ENCODE measurements around the gene MED16. TPM values are rescaled to one million over a fixed set of nuclear protein-coding genes. Genes with fewer than 3 reads are reported as not detected.

Gene MED16
- total RNA-seq, 1 donor from 2014 or later, result 55.7 TPM

DNA sequence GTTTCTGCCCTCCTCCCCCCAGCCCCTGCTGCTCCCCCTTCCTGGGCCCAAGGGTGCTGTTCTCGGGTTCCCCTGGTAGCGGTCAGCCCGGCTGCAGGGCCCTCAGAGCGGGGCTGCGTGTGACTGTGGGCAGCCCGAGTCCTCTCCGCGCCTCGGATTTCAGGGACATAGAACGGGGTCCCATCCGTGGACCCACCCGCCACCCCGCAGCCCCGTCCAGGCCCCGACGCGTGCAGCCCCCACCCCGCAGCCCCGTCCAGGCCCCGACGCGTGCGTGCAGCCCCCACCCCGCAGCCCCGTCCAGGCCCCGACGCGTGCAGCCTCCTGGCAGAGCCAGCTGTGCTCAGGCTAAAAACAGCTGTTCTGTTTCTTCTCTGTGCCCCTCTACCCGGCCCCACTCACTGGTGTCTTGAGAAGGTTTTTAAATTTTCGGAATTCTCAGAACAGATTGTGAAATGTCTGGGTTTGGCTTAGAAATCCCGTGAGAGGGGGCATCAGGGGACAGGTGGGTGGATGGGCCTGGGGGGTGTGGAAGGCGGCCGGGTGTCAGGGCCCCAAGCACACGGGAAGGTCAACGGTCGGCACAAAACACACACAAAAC, 57.7 kb downstream of the MED16 start:
- intact Hi-C loops (cut with micrococcal nuclease), result loop anchor here (10.0 kb wide), 1 partner anchor 61 kb away; no protein-coding TSS in a partner anchor
- Mint-ChIP-seq H3K4me3 (ENCODE audit: low read depth) (no peak overlapping the region), H3K9me3 (no peaks in the 10 kb centered on the region), H3K36me3 (ENCODE audit: low read depth) (no peaks in the 10 kb centered on the region), H3K4me1 (ENCODE audit: low read depth) (peaks cover 3% of the 10 kb centered on the region), H3K27ac (no peak overlapping the region), H3K27me3 (ENCODE audit: low read depth) (peaks cover 8% of the 10 kb centered on the region)
- DNase-seq (ENCODE audit: low spot score), result no peak

DNA sequence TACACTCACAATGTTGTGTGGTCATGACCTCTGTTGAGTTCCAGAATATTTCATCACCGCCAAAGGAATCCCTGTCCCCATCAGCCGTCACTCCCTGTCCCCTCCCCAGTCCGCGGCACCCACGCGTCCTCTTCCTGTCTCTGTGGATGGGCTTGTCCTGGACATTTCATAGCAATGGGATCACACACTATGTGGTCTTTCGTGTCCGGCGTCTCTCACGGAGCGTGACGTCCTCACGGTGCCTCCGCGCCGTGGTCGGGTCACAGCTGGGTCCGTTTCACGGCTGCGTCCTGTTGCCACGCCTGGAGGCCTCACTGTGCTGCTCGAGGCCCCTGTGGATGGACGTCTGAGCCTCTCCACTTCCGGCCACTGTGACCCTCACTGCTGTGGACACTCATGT, 58.8 kb downstream of the MED16 start:
- H3K27me3 Mint-ChIP-seq (ENCODE audit: low read depth), result peaks cover 8% of the 10 kb centered on the region
- DNase-seq (ENCODE audit: low spot score), result no peak
- no peaks in the 10 kb centered on the region for H3K36me3 Mint-ChIP-seq (ENCODE audit: low read depth)
- no peaks in the 10 kb centered on the region for H3K9me3 Mint-ChIP-seq
- no peak overlapping the region for H3K4me3 Mint-ChIP-seq (ENCODE audit: low read depth)
- H3K27ac Mint-ChIP-seq, result no peak overlapping the region
- intact Hi-C loops (cut with micrococcal nuclease), result loop anchor here (10.0 kb wide), 1 partner anchor 59 kb away; no protein-coding TSS in a partner anchor
- H3K4me1 Mint-ChIP-seq (ENCODE audit: low read depth), result peaks cover 3% of the 10 kb centered on the region

DNA sequence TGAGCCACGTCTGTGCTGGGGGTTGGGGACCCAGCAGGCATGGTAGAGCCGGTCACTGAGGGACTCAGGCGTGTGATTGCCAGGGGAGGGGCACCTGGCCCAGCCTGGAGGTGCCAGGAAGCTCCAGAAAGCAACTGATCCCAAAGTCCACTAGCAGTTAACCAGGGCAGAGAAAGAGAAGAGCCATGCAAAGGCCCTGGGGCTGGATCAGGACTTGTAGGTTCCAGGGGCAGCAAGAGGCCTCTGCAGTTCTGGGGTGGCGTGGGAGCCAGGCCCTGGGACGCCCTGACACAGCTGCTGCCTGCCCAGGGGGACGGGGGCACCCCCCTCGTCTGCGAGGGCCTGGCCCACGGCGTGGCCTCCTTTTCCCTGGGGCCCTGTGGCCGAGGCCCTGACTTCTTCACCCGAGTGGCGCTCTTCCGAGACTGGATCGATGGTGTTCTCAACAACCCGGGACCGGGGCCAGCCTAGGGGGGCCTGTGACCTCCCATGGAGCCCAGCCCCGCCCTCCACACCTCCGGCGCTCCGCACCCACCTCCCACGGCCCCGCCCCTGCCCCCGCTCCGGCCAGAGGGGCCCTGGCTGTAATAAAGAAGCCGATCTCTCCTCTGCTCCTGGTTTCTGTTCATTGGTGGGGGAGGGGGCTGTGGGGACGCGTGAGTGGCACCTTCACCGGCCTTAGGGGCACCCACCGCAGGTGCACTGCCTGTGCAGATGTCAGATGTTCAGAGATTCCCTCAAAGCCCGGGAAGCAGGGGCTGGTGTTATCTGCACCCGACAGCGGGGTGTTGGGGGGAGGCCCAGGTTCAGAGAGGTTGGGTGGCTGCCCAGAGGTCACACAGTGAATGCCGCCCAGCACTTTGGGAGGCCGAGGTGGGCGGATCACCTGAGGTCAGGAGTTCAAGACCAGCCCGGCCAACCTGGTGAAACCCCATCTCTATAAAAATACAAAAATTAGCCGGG, 61.3 kb downstream of the MED16 start:
- Mint-ChIP-seq H3K27me3 (ENCODE audit: low read depth) (peaks cover 5% of the 10 kb centered on the region), H3K36me3 (ENCODE audit: low read depth) (no peaks in the 10 kb centered on the region), H3K4me1 (ENCODE audit: low read depth) (peaks cover 3% of the 10 kb centered on the region), H3K27ac (no peak overlapping the region), H3K4me3 (ENCODE audit: low read depth) (no peak overlapping the region), H3K9me3 (no peaks in the 10 kb centered on the region)
- DNase-seq (ENCODE audit: low spot score), result no peak
- intact Hi-C loops (cut with micrococcal nuclease), result loop anchor here (10.0 kb wide), 1 partner anchor 57 kb away; no protein-coding TSS in a partner anchor

DNA sequence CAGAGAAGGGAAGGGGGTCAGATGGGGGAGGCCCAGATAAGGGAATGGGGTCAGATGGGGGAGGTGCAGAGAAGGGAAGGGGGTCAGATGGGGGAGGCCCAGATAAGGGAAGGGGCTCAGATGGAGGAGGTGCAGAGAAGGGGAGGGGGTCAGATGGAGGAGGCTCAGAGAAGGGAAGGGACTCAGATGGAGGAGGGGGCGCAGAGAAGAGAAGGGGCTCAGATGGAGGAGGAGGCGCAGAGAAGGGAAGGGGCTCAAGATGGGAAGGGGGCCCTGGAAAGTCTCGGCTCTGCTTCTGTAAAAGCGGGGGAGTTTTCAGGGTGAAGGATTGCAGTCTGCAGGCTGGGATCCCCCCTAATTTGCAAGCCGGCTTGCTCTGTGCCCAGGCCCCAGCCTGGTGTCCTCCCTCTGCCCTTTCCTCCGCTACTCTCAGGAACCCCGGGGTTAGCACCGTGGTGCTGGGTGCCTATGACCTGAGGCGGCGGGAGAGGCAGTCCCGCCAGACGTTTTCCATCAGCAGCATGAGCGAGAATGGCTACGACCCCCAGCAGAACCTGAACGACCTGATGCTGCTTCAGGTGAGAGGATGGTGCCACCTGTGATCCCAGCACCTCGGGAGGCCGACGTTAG, 63.7 kb downstream of the MED16 start:
- Mint-ChIP-seq H3K9me3 (no peaks in the 10 kb centered on the region), H3K27ac (no peak overlapping the region), H3K4me1 (ENCODE audit: low read depth) (no peaks in the 10 kb centered on the region), H3K27me3 (ENCODE audit: low read depth) (peaks cover 2% of the 10 kb centered on the region), H3K36me3 (ENCODE audit: low read depth) (no peaks in the 10 kb centered on the region), H3K4me3 (ENCODE audit: low read depth) (no peak overlapping the region)
- no peak for DNase-seq (ENCODE audit: low spot score)
- intact Hi-C loops (cut with micrococcal nuclease), result no loop called here

GRCh38 chr19:827710-828321, 65.2 kb downstream of the MED16 start, which contains the start of gene AZU1:
TSS of gene AZU1 (plus strand) at chr19:827837. CDS start at chr19:827847, 10 bp downstream.
- intact Hi-C loops (cut with micrococcal nuclease), result no loop called here
- Mint-ChIP-seq H3K27ac (no peak within 1 kb of the TSS), H3K27me3 (ENCODE audit: low read depth) (peaks cover 10% of the 10 kb centered on the region), H3K36me3 (ENCODE audit: low read depth) (no peaks in the 10 kb centered on the region), H3K4me3 (ENCODE audit: low read depth) (no peak within 1 kb of the TSS), H3K4me1 (ENCODE audit: low read depth) (no peaks in the 10 kb centered on the region), H3K9me3 (no peaks in the 10 kb centered on the region)
- no peak for DNase-seq (ENCODE audit: low spot score)

DNA sequence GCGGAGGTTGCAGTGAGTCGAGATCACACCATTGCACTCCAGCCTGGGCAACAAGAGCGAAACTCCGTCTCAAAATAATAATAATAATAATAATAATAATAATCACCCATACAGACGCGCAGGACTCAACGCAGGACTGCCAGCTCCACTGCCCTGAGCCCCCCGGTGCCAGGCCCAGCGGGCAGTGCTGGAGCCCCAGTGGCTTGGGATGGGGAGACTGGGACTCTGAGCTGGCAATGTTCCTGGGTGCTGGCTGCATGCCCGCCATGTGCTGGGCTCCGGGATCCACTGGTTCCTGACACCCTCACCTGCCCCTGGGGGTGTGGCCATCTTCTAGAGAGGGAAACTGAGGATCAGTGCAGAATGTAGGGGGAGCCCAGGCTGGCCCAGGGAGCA, 65.7 kb downstream of the MED16 start:
- peaks cover 12% of the 10 kb centered on the region for H3K27me3 Mint-ChIP-seq (ENCODE audit: low read depth)
- H3K27ac Mint-ChIP-seq, result no peak overlapping the region
- no peak for DNase-seq (ENCODE audit: low spot score)
- intact Hi-C loops (cut with micrococcal nuclease), result no loop called here
- no peaks in the 10 kb centered on the region for H3K9me3 Mint-ChIP-seq
- H3K36me3 Mint-ChIP-seq (ENCODE audit: low read depth), result no peaks in the 10 kb centered on the region
- no peaks in the 10 kb centered on the region for H3K4me1 Mint-ChIP-seq (ENCODE audit: low read depth)
- no peak overlapping the region for H3K4me3 Mint-ChIP-seq (ENCODE audit: low read depth)

DNA sequence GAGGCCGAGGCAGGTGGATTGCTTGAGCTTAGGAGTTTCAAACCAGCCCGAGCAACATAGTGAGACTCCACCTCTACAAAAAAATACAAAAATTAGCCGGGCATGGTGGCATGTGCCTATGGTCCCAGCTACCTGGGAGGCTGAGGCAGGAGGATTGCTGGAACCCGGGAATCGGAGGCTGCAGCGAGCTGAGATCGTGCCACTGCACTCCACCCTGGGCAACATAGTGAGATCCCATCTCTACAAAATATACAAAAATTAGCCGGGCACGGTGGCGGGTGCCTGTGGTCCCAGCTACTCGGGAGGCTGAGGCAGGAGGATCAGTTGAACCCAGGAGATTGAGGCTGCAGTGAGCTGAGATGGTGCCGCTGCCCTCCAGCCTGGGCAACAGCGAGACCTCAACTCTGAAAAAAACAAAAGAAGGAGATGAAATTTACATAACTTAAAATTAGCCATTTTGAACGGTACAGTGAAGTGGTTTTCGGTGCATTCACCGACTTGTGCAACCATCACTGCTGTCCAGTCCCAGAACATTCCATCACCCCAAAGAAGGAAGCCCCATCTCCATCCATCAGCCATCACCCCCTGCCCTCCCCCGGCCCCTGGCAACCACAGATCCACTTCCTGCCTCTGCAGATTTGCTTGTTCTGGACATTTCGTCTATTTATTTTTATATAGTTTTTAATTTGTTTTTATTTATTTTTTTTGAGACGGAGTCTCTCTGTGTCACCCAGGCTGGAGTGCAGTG, 66.9 kb downstream of the MED16 start:
- no peaks in the 10 kb centered on the region for H3K9me3 Mint-ChIP-seq
- intact Hi-C loops (cut with micrococcal nuclease), result no loop called here
- no peak overlapping the region for H3K27ac Mint-ChIP-seq
- no peak overlapping the region for H3K4me3 Mint-ChIP-seq (ENCODE audit: low read depth)
- no peaks in the 10 kb centered on the region for H3K4me1 Mint-ChIP-seq (ENCODE audit: low read depth)
- no peak for DNase-seq (ENCODE audit: low spot score)
- peaks cover 12% of the 10 kb centered on the region for H3K27me3 Mint-ChIP-seq (ENCODE audit: low read depth)
- H3K36me3 Mint-ChIP-seq (ENCODE audit: low read depth), result no peaks in the 10 kb centered on the region

GRCh38 chr19:824885-825284, 68.1 kb downstream of the MED16 start:
- H3K27ac Mint-ChIP-seq, result no peak overlapping the region
- H3K4me1 Mint-ChIP-seq (ENCODE audit: low read depth), result no peaks in the 10 kb centered on the region
- no peaks in the 10 kb centered on the region for H3K36me3 Mint-ChIP-seq (ENCODE audit: low read depth)
- intact Hi-C loops (cut with micrococcal nuclease), result no loop called here
- H3K27me3 Mint-ChIP-seq (ENCODE audit: low read depth), result peaks cover 13% of the 10 kb centered on the region
- no peak for DNase-seq (ENCODE audit: low spot score)
- H3K9me3 Mint-ChIP-seq, result no peaks in the 10 kb centered on the region
- H3K4me3 Mint-ChIP-seq (ENCODE audit: low read depth), result no peak overlapping the region

GRCh38 chr19:823565-824121, 69.3 kb downstream of the MED16 start:
- no peak for DNase-seq (ENCODE audit: low spot score)
- no peaks in the 10 kb centered on the region for H3K36me3 Mint-ChIP-seq (ENCODE audit: low read depth)

GRCh38 chr19:821825-822503, 71.0 kb downstream of the MED16 start, which contains the start of gene PLPPR3:
TSS of gene PLPPR3 (minus strand) at chr19:821955. CDS start at chr19:821559, 396 bp downstream.
- H3K4me3 Mint-ChIP-seq (ENCODE audit: low read depth), result no peak within 1 kb of the TSS
- no peak for DNase-seq (ENCODE audit: low spot score)
- peaks cover 3% of the 10 kb centered on the region for H3K36me3 Mint-ChIP-seq (ENCODE audit: low read depth)
- no peak within 1 kb of the TSS for H3K27ac Mint-ChIP-seq
- intact Hi-C loops (cut with micrococcal nuclease), result no loop called here
- H3K4me1 Mint-ChIP-seq (ENCODE audit: low read depth), result no peaks in the 10 kb centered on the region
- no peaks in the 10 kb centered on the region for H3K9me3 Mint-ChIP-seq
- peaks cover 14% of the 10 kb centered on the region for H3K27me3 Mint-ChIP-seq (ENCODE audit: low read depth)

More at GRCh38 chr19:823565-824121, 69.3 kb downstream of the MED16 start:
- Mint-ChIP-seq H3K27ac (no peak overlapping the region), H3K9me3 (no peaks in the 10 kb centered on the region), H3K4me1 (ENCODE audit: low read depth) (no peaks in the 10 kb centered on the region), H3K4me3 (ENCODE audit: low read depth) (no peak overlapping the region), H3K27me3 (ENCODE audit: low read depth) (peaks cover 14% of the 10 kb centered on the region)
- intact Hi-C loops (cut with micrococcal nuclease), result no loop called here

GRCh38 chr19:821231-821824, 71.7 kb downstream of the MED16 start:
- Mint-ChIP-seq H3K9me3 (peaks cover 4% of the 10 kb centered on the region), H3K27ac (no peak overlapping the region), H3K4me1 (ENCODE audit: low read depth) (no peaks in the 10 kb centered on the region), H3K27me3 (ENCODE audit: low read depth) (peaks cover 14% of the 10 kb centered on the region), H3K36me3 (ENCODE audit: low read depth) (peaks cover 9% of the 10 kb centered on the region), H3K4me3 (ENCODE audit: low read depth) (no peak overlapping the region)
- intact Hi-C loops (cut with micrococcal nuclease), result no loop called here
- no peak for DNase-seq (ENCODE audit: low spot score)

All from activated T-helper 2 cell treated with anti-CD3 and anti-CD28 coated beads, Interferon-gamma antibody, Interleukin-2, Interleukin-4, amounts not matched to agents 10 μg/mL and 5 μg/mL and 100 μg/mL, durations not matched to agents 14 hours and 24 hours and 36 hours (primary cell).